NT2/D1 (cell line): ENCODE results near the gene XNDC1N.
"Not testable (repeated sequence)": the region's sequence is repeated elsewhere in the genome, so short reads cannot be mapped to it uniquely, and the experiment has no call there.

ENCODE experiments used
- DNase-seq: peaks from one replicate; pipeline ENCODE4 v3.0.0-alpha.2; 2011; ENCODE audit warnings: low read depth, low spot score
- H3K27me3 ChIP-seq: 2 replicates; pipeline ENCODE4 v1.6.0; 2011; ENCODE audit warnings: mild to moderate bottlenecking; ENCODE audit not compliant: insufficient read length, insufficient read depth
- H3K36me3 ChIP-seq: 2 replicates; pipeline ENCODE4 v1.6.1; 2011; ENCODE audit warnings: mild to moderate bottlenecking, low read length, mixed read lengths; ENCODE audit not compliant: insufficient read depth, insufficient read length
- H3K4me1 ChIP-seq: 2 replicates; pipeline ENCODE4 v1.5.1; 2011; ENCODE audit not compliant: insufficient read depth, insufficient read length
- H3K4me3 ChIP-seq: 2 replicates; pipeline ENCODE4 v1.5.1; 2011; ENCODE audit warnings: low read depth; ENCODE audit not compliant: insufficient read length
- H3K9ac ChIP-seq: 2 replicates; pipeline ENCODE4 v1.6.0; 2011; ENCODE audit warnings: low read depth; ENCODE audit not compliant: insufficient read length
- H3K9me3 ChIP-seq: 2 replicates; pipeline ENCODE4 v1.5.1; 2011; ENCODE audit warnings: mild to moderate bottlenecking, low read length; ENCODE audit not compliant: insufficient read depth
- SUZ12 ChIP-seq: IDR thresholded peaks from 2 replicates; pipeline ENCODE4 v1.6.1; 2011; ENCODE audit not compliant: insufficient read length, insufficient read depth; ENCODE audit errors: extremely low read depth
- YY1 ChIP-seq: IDR thresholded peaks from 2 replicates; pipeline ENCODE4 v1.6.1; 2011; ENCODE audit not compliant: insufficient read length, insufficient read depth
- ZNF274 ChIP-seq: IDR thresholded peaks from 2 replicates; pipeline ENCODE4 v1.6.1; 2011; ENCODE audit warnings: mild to moderate bottlenecking, low read depth, low read length

The XNDC1N gene

GRCh38 chr11:71931245-71931602, 2.8 kb upstream of the XNDC1N start:
- no peak for TF ChIP-seq SUZ12
- TF ChIP-seq ZNF274: no peak
- no peak for TF ChIP-seq YY1
- no peaks in the 10 kb centered on the region for H3K9me3 ChIP-seq
- no peaks in the 10 kb centered on the region for H3K4me1 ChIP-seq
- DNase-seq: no peak
- H3K4me3 ChIP-seq: no peak overlapping the region
- no peak overlapping the region for H3K9ac ChIP-seq
- H3K27me3 ChIP-seq: no peaks in the 10 kb centered on the region
- peaks cover 6% of the 10 kb centered on the region for H3K36me3 ChIP-seq

- no peak overlapping the region for H3K4me3 ChIP-seq
- no peak for TF ChIP-seq SUZ12
- TF ChIP-seq YY1: no peak
- no peak for TF ChIP-seq ZNF274
Observed at GRCh38 chr11:71930556-71931244, 2.3 kb upstream of the XNDC1N start.

GRCh38 chr11:71929491-71929890, 1.1 kb upstream of the XNDC1N start:
- no peaks in the 10 kb centered on the region for H3K9me3 ChIP-seq
- no peak for DNase-seq
- peak overlapping the region; percentile 92 for H3K4me3 ChIP-seq
- peak overlapping the region; percentile 74 for H3K9ac ChIP-seq
- peaks cover 19% of the 10 kb centered on the region for H3K36me3 ChIP-seq
- no peaks in the 10 kb centered on the region for H3K27me3 ChIP-seq
- no peaks in the 10 kb centered on the region for H3K4me1 ChIP-seq
- TF ChIP-seq YY1: no peak
- TF ChIP-seq ZNF274: no peak
- no peak for TF ChIP-seq SUZ12

More at GRCh38 chr11:71930556-71931244, 2.3 kb upstream of the XNDC1N start:
- H3K4me1 ChIP-seq: no peaks in the 10 kb centered on the region
- DNase-seq: no peak
- H3K36me3 ChIP-seq: peaks cover 11% of the 10 kb centered on the region
- no peak overlapping the region for H3K9ac ChIP-seq
- no peaks in the 10 kb centered on the region for H3K27me3 ChIP-seq
- H3K9me3 ChIP-seq: no peaks in the 10 kb centered on the region

GRCh38 chr11:71928737-71929443, 496 bp upstream of the XNDC1N start, which contains the start of gene RNF121:
RNF121 (plus strand) TSS chr11:71929046; CDS start chr11:71929062, 16 bp downstream.
- no peaks in the 10 kb centered on the region for H3K9me3 ChIP-seq
- DNase-seq: peak; percentile 94
- H3K36me3 ChIP-seq: peaks cover 19% of the 10 kb centered on the region
- H3K9ac ChIP-seq: peak within 1 kb of the TSS; percentile 74
- TF ChIP-seq YY1: peak; percentile 80
- TF ChIP-seq ZNF274: no peak
- H3K4me1 ChIP-seq: no peaks in the 10 kb centered on the region
- H3K4me3 ChIP-seq: peak within 1 kb of the TSS; percentile 92
- no peaks in the 10 kb centered on the region for H3K27me3 ChIP-seq

- no peak overlapping the region for H3K9ac ChIP-seq
- TF ChIP-seq ZNF274 (no peak), SUZ12 (no peak), YY1 (no peak)
- no peak overlapping the region for H3K4me3 ChIP-seq
- no peak for DNase-seq
- H3K36me3 ChIP-seq: peaks cover 48% of the 10 kb centered on the region
- H3K9me3 ChIP-seq: no peaks in the 10 kb centered on the region
- H3K27me3 ChIP-seq: no peaks in the 10 kb centered on the region
- no peaks in the 10 kb centered on the region for H3K4me1 ChIP-seq
Observed at GRCh38 chr11:71917646-71918140, 10.7 kb downstream of the XNDC1N start.

GRCh38 chr11:71914617-71915189, 13.7 kb downstream of the XNDC1N start:
- peaks cover 45% of the 10 kb centered on the region for H3K36me3 ChIP-seq
- no peak overlapping the region for H3K9ac ChIP-seq
- H3K9me3 ChIP-seq: no peaks in the 10 kb centered on the region
- DNase-seq: no peak
- no peaks in the 10 kb centered on the region for H3K4me1 ChIP-seq
- TF ChIP-seq YY1: no peak
- TF ChIP-seq SUZ12: no peak
- TF ChIP-seq ZNF274: no peak
- H3K4me3 ChIP-seq: no peak overlapping the region
- no peaks in the 10 kb centered on the region for H3K27me3 ChIP-seq

GRCh38 chr11:71913756-71914526, 14.5 kb downstream of the XNDC1N start:
- Histone ChIP-seq H3K27me3 (no peaks in the 10 kb centered on the region), H3K4me1 (no peaks in the 10 kb centered on the region), H3K36me3 (peaks cover 45% of the 10 kb centered on the region), H3K4me3 (no peak overlapping the region), H3K9me3 (no peaks in the 10 kb centered on the region), H3K9ac (no peak overlapping the region)
- TF ChIP-seq SUZ12 (no peak), ZNF274 (no peak), YY1 (no peak)
- no peak for DNase-seq

- peaks cover 32% of the 10 kb centered on the region for H3K36me3 ChIP-seq
- DNase-seq, H3K9me3 ChIP-seq, H3K27me3 ChIP-seq, H3K4me3 ChIP-seq, H3K4me1 ChIP-seq, H3K9ac ChIP-seq: not testable (repeated sequence)
Observed at GRCh38 chr11:71911986-71912340, 16.4 kb downstream of the XNDC1N start.

GRCh38 chr11:71911321-71911985, 16.9 kb downstream of the XNDC1N start:
- peaks cover 30% of the 10 kb centered on the region for H3K36me3 ChIP-seq
- DNase-seq, H3K27me3 ChIP-seq, H3K9ac ChIP-seq, H3K4me1 ChIP-seq, H3K4me3 ChIP-seq, H3K9me3 ChIP-seq: not testable (repeated sequence)
